Thymus (tissue), 11 donors: ENCODE measurements around the gene SPACA4. TPM values are rescaled to one million over a fixed set of nuclear protein-coding genes. Genes with fewer than 3 reads are reported as not detected.

Experiments
- DNase-seq, 9 donors: peaks; one replicate each; pipeline ENCODE4 v3.0.0-alpha.2; 2013; ENCODE audit warnings: low spot score in 9 of 9, low read depth in 6 of 9, missing footprints in 1 of 9
- H3K27ac ChIP-seq, 2 donors: one replicate each; pipeline ENCODE4 v1.5.1; 2013; ENCODE audit warnings: control low read depth in 1 of 2, low read depth in 1 of 2, low read length in 1 of 2, mild to moderate bottlenecking in 1 of 2, moderate library complexity in 1 of 2
- H3K27me3 ChIP-seq, 2 donors: one replicate each; pipeline ENCODE4 v1.5.1; 2013; ENCODE audit warnings: low read length in 1 of 2; ENCODE audit not compliant: control insufficient read depth in 2 of 2, insufficient read depth in 1 of 2
- H3K36me3 ChIP-seq, 2 donors: one replicate each; pipeline ENCODE4 v1.5.1; 2013; ENCODE audit warnings: low read length in 1 of 2, mild to moderate bottlenecking in 1 of 2, moderate library complexity in 1 of 2; ENCODE audit not compliant: control insufficient read depth in 2 of 2, insufficient read depth in 2 of 2
- H3K4me1 ChIP-seq, 2 donors: one replicate each; pipeline ENCODE4 v1.5.1; 2013; ENCODE audit warnings: low read length in 2 of 2; ENCODE audit not compliant: control insufficient read depth in 2 of 2, insufficient read depth in 2 of 2
- H3K4me3 ChIP-seq, 2 donors: one replicate each; pipeline ENCODE4 v1.5.1; 2013; ENCODE audit warnings: low read length in 2 of 2, control low read depth in 1 of 2, mild to moderate bottlenecking in 1 of 2
- H3K9me3 ChIP-seq, 2 donors: one replicate each; pipeline ENCODE4 v1.5.1; 2013; ENCODE audit warnings: low read length in 1 of 2, mild to moderate bottlenecking in 1 of 2; ENCODE audit not compliant: control insufficient read depth in 2 of 2, insufficient read depth in 1 of 2
- WGBS: extraction: QIAGEN DNeasy Blood & Tissue Kit; methylation state at CpG from one replicate; pipeline ENCODE4 v1.1.7; 2013; 5-methylcytosine and 5-hydroxymethylcytosine counted together
- polyA plus RNA-seq: library from polyadenylated mRNA; stranded (reverse); fragments of 200-250 nt; gene quantifications from one replicate; pipeline ENCODE4 v1.2.3, GENCODE V29; 2013
- total RNA-seq: library from RNA; stranded (reverse); fragments of 120-200 nt; gene quantifications from one replicate; pipeline ENCODE4 v1.2.4, GENCODE V29; 2013
- donor health status: healthy.

Gene SPACA4
- total and polyA plus RNA-seq, 2 donors: not detected

DNA sequence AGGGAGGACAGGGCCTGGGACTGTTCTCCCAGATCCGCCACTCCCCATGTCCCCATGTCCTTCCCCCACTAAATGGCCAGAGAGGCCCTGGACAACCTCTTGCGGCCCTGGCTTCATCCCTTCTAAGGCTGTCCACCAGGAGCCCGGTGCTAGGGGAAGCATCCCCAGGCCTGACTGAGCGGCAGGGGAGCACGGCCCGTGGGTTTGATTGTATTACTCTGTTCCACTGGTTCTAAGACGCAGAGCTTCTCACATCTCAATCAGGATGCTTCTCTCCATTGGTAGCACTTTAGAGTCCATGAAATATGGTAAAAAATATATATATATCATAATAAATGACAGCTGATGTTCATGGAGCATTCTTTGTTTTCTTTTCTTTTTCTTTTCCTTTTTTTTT is 815 bp downstream of the SPACA4 start:
- Histone ChIP-seq H3K36me3 (no peaks in the 10 kb centered on the region), H3K27me3 (no peaks in the 10 kb centered on the region), H3K4me1 (peaks cover 0 to 5% of the 10 kb centered on the region in 2 donors), H3K27ac (no peak overlapping the region), H3K9me3 (no peaks in the 10 kb centered on the region), H3K4me3 (no peak overlapping the region)
- WGBS: 96% methylated on average over 7 of the region's 7 CpGs
- DNase-seq: no peak

DNA sequence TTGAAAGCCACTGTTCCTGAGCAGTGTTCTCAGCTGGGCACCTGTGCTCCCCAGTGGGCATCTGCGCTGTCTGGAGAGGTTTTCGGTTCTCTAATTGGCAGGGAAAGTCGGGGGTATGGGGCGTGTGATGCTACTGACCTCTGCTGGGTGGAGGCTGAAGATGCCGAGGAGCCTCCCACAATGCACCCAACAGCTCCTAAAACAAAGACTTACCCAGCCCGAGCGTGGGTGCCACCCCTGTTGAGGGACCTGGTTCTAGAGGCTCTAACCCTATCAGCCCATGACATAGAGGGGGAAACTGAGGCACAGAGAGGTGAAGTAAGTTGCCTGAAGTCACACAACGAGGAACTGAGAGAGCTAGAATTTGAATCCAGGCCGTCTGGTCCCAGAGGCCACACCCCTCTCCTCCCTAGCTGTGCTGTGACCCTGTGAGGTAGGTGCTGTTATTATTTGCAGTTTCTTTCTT is 2.3 kb downstream of the SPACA4 start:
- Histone ChIP-seq H3K4me3 (no peak overlapping the region), H3K27me3 (no peaks in the 10 kb centered on the region), H3K4me1 (peaks cover 0 to 5% of the 10 kb centered on the region in 2 donors), H3K9me3 (no peaks in the 10 kb centered on the region), H3K36me3 (peaks cover 0 to 6% of the 10 kb centered on the region in 2 donors), H3K27ac (no peak overlapping the region)
- DNase-seq: peak in 2 of 9 donors; percentile 43 to 67
- WGBS: 12% methylated on average over 9 of the region's 9 CpGs

DNA sequence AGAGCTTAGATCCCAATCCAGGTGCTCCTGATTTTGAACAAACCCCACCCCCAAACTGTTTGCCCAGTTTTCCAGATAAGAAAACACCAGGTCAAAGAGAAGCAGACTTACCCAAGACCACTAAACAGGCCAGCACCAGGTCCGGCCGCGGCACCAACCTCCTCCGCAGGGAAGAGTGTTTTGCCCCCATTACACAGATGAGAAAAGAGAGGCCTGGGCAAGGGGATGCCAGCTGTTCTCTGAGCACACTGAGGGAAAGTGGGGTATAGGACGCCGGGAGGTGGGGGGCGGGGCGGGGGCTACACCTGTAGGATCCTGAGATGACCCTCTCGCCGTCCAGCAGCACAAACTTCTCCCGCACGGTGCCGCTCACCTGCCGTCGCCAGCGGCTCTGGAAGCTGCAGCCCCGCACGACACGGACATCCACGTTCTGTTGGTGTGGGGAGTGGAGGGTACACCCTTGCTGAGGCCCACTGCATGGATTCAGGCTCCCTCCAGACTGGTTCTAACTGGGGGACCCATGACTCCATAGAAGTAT is 3.1 kb downstream of the SPACA4 start:
- no peak overlapping the region for H3K27ac ChIP-seq
- WGBS: 98% methylated on average over 20 of the region's 20 CpGs
- H3K9me3 ChIP-seq: no peaks in the 10 kb centered on the region
- H3K27me3 ChIP-seq: no peaks in the 10 kb centered on the region
- DNase-seq: no peak
- H3K36me3 ChIP-seq: peaks cover under 1 to 8% of the 10 kb centered on the region in 2 donors
- peaks cover 0 to 5% of the 10 kb centered on the region in 2 donors for H3K4me1 ChIP-seq
- H3K4me3 ChIP-seq: no peak overlapping the region

DNA sequence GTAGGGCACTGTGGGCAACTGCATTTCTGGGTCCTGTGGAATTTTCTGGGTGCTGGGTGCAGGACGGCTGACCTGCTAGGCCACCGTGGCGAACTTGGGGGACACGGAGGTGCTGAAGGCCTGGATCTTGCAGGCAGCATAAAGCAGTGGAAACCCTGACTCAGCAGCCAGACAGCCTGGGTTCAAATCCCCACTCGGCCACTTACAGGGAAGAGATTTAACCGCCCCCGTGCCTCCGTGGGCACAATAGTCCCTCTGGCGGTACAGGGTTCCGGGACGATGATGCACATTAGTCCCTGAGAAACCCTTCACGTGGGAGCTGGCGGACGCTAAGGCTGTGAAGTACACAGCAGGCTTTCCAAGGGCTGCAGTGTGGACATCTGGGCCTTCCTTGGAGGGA is 5.3 kb downstream of the SPACA4 start:
- peaks cover 23 to 31% of the 10 kb centered on the region in 2 donors for H3K36me3 ChIP-seq
- no peak overlapping the region for H3K4me3 ChIP-seq
- no peak overlapping the region for H3K27ac ChIP-seq
- H3K4me1 ChIP-seq: peaks cover 0 to 8% of the 10 kb centered on the region in 2 donors
- DNase-seq: no peak
- no peaks in the 10 kb centered on the region for H3K27me3 ChIP-seq
- 97% methylated on average over 14 of the region's 14 CpGs for WGBS
- no peaks in the 10 kb centered on the region for H3K9me3 ChIP-seq

DNA sequence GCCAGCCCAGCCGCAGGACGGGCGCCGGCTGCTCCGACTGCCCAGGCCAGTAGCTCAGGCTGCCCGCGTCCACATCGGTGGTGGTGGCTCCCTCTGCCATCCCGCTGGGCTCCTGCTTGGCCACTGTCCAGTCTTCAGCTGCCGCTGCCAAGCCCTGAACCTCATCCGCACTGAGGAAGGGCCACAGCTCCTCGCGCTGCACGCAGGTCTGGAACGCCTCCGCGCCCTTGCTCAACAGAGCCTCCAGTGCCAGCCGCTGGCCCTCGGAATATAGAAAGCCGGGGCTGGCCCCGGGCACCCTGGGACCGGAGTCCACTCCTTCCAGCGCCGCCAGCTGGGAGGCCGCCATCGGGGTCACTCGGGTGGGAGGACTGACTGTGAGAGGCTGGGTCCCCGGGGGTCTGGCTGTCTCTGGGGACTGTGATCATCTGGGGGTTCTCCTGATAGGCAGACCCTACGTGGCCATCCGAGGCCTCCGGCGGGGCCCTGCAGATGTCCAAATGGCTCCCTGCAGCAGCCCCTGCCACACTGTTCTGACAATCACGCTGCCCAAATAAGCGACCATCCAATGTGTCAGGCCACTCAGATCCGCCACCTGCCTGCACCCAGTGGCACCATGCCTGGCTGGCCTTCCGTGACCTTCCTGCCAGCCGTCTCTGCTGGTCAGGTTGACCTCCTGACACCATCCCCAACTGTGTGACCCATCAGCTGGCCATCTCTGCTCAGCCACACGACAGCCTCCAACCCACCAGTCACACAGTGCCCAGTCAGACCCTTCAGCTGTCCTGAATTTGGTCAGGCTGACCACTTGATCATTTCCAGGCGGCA is 6.7 kb downstream of the SPACA4 start:
- no peak overlapping the region for H3K27ac ChIP-seq
- no peak for DNase-seq
- H3K36me3 ChIP-seq: peaks cover 34 to 40% of the 10 kb centered on the region in 2 donors
- H3K27me3 ChIP-seq: no peaks in the 10 kb centered on the region
- H3K4me1 ChIP-seq: peaks cover 11 to 21% of the 10 kb centered on the region in 2 donors
- WGBS: 96% methylated on average over 39 of the region's 39 CpGs
- H3K4me3 ChIP-seq: no peak overlapping the region
- H3K9me3 ChIP-seq: no peaks in the 10 kb centered on the region

- Histone ChIP-seq H3K36me3 (peaks cover 34 to 40% of the 10 kb centered on the region in 2 donors), H3K27ac (no peak overlapping the region), H3K9me3 (no peaks in the 10 kb centered on the region), H3K4me1 (peaks cover 11 to 21% of the 10 kb centered on the region in 2 donors), H3K27me3 (no peaks in the 10 kb centered on the region), H3K4me3 (no peak overlapping the region)
- 93% methylated on average over 13 of the region's 13 CpGs for WGBS
- DNase-seq: no peak
Measured at GRCh38 chr19:48613852-48614435, 7.4 kb downstream of the SPACA4 start.

DNA sequence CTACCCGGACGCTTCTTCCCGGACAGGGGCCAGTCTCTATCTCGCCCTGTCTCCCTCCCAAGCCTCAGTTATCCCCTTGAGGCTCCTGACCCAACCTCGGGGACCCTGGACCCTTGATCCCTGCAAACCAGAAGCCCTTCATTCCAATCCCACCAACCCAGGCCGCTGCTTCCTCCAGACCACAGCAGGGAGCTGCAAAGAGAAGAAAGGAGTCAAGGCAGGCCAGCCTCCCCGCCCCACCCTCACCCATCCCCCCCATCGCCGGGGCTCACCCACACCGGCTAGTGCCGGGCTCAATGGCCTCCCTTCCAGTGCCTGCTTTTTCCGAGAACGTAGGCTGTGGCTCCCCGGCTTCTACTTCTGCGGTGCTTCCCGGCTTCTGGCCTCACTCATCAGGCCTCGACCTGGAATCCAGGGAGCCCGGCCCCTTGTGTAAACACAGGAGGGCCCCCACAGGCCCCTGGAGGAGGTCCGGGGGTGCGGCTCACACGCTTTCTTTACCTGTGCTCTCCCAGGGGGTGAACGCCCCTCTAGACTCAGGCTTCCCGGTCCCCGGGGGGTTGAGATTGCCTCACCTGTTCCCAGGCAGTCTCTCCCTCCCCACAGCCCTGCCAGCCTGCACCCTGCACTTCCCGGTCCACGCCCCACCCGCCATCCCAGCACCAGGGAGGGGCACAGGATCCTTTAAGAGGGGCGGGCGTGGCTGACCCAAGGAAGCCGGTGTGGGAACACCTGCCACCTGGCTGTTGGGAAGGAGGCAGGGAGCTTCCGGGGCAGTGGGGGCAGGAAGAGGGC is 8.1 kb downstream of the SPACA4 start, which contains the start of gene FAM83E:
TSS of gene FAM83E (minus strand) at position 641 of the 795 bp plus-strand sequence. CDS start 1,704 bp downstream, outside the sequence.
- H3K36me3 ChIP-seq: peaks cover 34 to 40% of the 10 kb centered on the region in 2 donors
- peak within 1 kb of the TSS in 1 of 2 donors; percentile 31 for H3K27ac ChIP-seq
- no peaks in the 10 kb centered on the region for H3K27me3 ChIP-seq
- WGBS: 90% methylated on average over 31 of the region's 31 CpGs
- H3K4me3 ChIP-seq: no peak within 1 kb of the TSS
- no peaks in the 10 kb centered on the region for H3K9me3 ChIP-seq
- DNase-seq: no peak
- peaks cover 11 to 23% of the 10 kb centered on the region in 2 donors for H3K4me1 ChIP-seq

DNA sequence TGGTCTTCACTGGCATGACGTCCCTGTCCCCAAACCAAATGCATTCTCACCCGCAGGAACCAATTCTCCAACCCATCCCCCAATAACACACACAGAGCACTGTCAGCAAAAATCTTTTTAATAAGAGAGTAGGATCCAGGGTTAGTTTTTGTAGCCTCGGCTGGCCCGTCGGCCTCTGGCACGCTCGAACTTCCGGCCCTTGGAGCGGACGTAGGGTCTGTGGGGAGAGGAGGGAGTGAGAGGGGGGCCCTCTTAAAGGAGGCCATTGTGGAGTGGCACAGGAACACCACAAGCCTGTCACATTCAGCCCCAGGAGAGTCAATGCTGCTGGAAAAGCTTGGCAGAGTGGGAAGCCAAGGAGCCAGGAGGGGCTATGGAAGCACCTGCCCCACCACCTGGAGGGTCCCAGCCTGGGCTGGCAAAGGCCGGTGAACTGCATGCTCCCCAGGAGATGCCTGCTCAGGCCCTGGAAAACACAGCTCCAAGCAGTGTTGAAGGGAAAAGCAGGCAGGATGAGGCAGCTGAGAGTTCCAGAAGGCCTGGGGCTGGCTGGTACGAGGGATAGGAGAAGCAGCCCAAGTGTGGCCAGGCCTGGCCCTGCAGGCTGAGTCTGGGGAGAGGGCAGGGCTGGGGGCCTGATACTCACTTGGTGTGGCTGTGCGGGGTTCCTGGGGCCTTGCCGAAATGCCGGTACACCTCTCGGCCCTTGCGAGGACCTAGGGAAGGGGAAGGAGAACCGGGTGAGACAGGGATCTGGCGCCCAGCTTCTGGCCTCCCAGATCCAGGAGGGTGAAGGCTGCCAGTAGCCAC is 8.9 kb downstream of the SPACA4 start:
- DNase-seq: no peak
- Histone ChIP-seq H3K9me3 (no peaks in the 10 kb centered on the region), H3K4me1 (peaks cover 11 to 30% of the 10 kb centered on the region in 2 donors), H3K27me3 (no peaks in the 10 kb centered on the region), H3K27ac (peak overlapping the region in 1 of 2 donors; percentile 31), H3K4me3 (no peak overlapping the region), H3K36me3 (peaks cover 34 to 40% of the 10 kb centered on the region in 2 donors)
- WGBS: 94% methylated on average over 19 of the region's 19 CpGs
